Stimulated activated CD4-positive, alpha-beta T cell treated with anti-CD3 and anti-CD28 coated beads, Interleukin-12 subunit alpha, Interleukin-12 subunit beta, amount 100 ng/mL, for 48 hours (primary cell): ENCODE results near the gene TNFRSF14.
A peak's percentile ranks its signal among the peaks of the same experiment; 100 is the strongest.

Experiments used
- DNase-seq, 3 donors: peaks; one replicate each; pipeline ENCODE4 v3.0.0-alpha.2; 2020; ENCODE audit warnings: low read depth in 2 of 3, low spot score in 1 of 3

The TNFRSF14 gene

GRCh38 chr1:2586154-2587070, 30.2 kb downstream of the TNFRSF14 start, which contains the start of gene PRXL2B:
Gene PRXL2B, plus strand, starts transcription at chr1:2586777. Its CDS starts 109 bp downstream, at chr1:2586886.
- DNase-seq, result peak; percentile 98 to 99 (median 99)

DNA sequence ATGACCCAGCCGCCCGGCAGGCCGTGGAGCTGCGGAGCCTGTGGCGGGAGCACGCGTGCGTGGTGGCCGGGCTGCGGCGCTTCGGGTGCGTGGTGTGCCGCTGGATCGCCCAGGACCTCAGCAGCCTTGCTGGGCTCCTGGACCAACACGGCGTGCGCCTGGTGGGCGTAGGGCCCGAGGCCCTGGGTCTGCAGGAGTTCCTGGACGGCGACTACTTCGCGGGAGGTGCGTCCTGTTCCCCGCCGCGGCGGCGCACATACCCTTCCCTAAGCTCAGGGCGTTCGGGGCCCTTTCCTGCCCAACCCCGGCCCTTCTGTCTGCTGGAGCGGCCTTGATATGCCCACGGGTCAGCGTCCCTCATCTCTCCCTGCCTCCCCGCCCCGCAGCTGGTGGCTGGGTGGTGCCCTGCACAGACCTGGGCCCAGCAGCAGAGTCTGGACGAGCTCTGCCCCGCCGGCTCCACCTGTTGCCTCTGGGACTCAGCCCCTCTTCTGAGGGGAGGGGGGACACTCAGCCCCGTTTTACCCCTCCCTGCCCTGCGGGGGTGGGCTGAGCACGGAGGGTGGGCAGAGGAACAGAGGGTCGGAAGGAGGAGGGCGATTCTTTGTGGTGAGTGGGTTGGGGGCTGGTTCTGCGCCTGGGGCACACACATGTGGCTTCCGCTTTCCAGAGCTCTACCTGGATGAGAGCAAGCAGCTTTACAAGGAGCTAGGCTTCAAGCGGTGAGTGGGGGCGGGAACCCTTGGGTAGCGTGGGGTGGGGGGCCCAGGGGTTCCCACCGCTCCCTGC, 31.1 kb downstream of the TNFRSF14 start:
- DNase-seq, result no peak

DNA sequence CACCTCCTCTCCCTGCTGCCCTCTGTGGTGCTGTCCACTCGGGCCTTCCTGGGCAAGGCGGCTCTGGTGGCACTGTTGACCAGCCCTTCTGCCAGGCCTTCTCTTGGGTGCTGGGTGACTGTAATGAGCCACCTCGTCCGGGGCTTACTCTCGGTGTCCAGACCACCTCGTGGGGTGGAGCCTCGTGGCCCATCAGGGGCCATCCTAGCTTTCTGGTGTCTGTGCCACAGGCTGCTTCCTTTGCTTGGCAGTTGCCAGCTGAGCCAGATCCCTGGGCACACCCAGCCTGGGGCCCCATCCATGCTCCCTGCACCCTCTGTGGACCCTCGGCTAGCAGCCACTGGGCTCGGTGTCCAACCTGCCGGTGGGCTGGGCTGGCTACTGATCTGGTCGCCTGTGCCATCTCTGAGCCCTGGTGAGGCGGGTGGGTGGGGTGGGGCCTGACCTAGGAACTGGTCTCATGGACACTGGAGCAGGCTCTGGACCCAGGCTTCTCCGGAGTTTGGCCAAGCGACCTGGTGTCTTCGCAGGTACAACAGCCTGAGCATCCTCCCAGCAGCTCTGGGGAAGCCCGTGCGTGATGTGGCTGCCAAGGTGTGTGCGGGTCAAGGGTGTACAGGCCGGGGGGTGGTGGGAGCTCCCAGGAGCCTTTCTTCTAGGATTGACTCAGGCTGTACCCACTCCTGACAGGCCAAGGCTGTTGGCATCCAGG, 31.8 kb downstream of the TNFRSF14 start:
- DNase-seq, result no peak

DNA sequence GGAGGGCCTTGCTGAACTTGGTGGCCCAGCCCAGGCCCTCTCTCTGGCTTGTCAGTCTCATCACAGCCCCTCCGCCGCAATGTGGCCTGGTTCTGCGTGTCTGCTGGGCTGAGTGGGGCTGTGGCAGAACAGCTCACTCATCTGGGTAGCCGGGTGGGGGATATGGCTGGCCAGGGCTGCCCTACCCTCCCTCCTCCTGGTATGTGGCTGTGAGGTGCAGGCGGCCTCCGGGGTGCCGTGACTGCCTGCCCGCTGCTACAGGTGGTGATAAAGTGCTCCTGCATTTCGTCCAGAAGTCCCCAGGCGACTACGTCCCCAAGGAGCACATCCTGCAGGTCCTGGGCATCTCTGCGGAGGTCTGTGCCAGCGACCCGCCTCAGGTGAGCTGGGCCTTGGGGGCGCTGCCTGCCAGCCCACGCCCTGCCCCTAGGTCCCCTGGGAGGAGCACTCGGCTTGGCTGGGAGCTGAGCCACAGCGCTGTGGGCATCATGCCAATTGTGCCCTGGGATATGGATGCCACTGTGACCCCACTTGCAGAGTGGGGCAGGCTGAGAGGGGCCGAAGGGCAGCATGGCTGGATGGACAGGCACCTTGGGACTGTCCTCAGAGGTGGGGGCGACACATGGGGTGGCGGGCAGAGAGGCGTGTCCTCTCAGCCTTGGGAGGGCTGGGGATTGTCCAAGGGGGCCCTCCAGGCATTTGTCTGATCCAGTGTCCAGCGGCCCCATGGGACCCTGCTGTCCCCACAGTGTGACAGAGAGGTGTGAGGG, 32.7 kb downstream of the TNFRSF14 start:
- DNase-seq, result no peak

DNA sequence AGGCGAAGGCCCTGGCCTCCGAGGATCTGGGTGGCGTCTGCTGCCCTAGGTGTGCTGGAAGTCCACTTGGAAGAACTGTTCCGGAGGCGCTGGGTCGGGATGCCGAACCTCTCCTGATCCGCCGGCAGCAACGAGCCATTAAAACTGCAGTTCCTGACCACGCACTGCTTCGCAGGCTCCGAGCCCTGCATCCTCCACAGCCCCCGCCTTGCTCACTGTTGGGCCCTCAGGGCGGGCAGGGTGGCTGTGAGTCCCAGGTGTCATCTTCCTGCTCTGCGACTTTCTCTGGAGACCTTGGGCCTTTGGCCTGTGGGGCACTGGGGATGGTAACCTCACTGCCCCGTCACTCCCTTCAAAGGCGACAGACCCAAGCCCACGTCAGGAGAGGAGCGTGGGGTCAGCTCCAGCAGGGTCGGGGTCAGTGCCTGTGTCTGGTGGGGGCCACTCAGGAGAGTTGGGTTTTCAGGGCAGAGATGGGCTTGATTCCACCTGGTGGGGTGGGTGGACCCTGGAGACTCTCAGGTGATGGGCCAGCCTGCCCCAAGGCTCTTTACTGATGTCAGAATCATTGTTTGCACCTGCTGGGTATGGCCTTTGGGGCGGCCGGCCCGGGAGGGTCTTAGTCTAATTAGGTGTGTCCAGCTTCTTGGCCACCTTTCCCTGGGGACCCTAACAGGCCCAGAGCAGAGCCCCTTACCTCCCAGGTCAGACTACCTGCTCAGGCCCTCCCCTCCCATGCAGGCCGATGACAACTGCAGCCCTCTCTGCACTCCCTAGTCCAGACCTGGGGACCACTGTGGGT, 33.5 kb downstream of the TNFRSF14 start:
- no peak for DNase-seq

GRCh38 chr1:2590233-2591141, 34.3 kb downstream of the TNFRSF14 start:
- no peak for DNase-seq

- DNase-seq, result no peak
Observed at GRCh38 chr1:2591233-2591580, 35.0 kb downstream of the TNFRSF14 start.

GRCh38 chr1:2591581-2592261, 35.5 kb downstream of the TNFRSF14 start:
- DNase-seq, result no peak

GRCh38 chr1:2592672-2593071, 36.5 kb downstream of the TNFRSF14 start:
- no peak for DNase-seq

DNA sequence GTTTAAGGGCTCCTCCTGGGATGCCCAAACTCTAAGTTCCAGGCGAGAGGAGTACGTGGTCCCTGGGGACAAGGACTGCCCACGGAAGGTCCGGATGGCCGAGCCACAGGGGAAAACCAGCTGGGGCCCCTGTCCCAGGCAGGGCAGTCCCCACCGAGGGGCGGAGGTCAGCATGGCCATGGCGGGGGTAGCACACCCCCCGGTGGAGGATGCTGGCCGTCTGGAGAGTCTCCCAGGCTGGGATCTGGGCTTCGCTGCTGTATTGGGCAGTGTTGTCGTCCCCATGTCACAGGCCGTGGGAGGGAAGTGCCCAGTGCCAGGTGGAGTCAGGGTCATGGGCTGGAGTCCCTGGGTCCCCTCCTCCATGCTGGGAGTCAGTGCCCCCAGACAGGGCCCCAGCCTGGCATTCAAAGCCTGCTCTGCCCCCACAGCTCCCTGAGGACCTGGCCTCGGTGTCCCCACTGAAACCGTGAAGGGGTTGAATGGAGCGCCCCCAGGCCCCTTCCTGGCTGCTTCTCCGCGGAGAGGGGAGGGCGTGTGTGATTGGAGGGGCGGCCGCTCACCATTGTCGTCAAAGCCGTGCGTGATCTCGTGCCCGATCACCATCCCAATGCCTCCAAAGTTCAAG, 37.2 kb downstream of the TNFRSF14 start:
- no peak for DNase-seq

DNA sequence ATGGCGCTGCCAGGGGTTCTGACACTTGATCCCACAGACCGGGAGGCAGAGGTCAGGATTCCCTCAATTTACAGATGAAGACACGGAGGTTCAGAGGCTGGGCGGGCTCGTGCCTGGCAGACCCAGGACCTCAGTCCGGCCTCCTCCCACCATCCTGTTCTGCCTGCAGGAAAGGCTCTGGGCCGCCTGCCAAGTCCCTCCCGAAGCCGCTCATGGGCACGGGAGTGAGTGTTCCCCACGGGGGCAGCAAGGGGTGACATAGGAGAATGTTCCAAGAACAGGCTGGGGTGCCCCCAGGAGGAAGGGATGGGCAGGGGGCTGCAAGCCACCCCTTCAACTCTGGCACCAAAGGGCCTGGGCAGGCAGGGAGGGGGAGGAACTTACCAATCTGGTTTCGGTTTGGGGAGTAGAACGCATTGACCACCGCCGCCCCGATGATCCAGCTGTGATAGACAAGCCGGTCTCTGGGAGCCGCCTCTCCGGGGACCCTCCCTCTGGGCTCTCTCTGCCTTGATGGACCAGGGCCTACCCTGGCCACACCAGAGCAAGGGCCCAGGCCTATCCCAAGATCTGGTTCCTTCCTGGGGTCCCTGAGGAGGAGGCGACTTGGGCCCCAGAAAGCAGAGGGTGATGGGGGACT, 38.0 kb downstream of the TNFRSF14 start:
- DNase-seq, result no peak

DNA sequence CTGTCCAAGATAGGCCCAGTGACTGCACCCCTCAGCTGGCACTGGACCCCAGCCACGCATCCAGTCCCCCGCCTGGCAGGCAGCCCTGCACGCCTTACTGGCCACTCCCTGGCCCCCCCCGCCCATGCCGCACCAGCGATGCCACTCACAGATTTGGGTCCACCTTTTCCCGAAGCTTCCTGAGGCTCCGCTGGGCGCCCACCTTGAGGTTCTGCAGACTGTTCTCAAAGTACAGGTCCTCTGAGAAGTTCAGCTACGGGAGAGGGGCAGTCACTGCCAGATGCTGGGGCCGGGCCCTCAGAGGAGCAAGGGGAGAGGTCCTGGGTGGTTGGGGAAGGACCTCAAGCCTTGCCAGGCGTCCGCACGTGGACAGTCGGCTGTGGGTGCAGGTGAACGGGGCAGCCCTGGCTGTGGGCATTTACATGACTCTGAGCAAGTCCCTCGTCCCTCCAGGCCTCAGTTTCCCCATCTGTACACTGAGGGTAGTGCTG, 38.5 kb downstream of the TNFRSF14 start:
- DNase-seq, result no peak

- DNase-seq, result no peak
Observed at GRCh38 chr1:2595261-2595811, 39.2 kb downstream of the TNFRSF14 start.

DNA sequence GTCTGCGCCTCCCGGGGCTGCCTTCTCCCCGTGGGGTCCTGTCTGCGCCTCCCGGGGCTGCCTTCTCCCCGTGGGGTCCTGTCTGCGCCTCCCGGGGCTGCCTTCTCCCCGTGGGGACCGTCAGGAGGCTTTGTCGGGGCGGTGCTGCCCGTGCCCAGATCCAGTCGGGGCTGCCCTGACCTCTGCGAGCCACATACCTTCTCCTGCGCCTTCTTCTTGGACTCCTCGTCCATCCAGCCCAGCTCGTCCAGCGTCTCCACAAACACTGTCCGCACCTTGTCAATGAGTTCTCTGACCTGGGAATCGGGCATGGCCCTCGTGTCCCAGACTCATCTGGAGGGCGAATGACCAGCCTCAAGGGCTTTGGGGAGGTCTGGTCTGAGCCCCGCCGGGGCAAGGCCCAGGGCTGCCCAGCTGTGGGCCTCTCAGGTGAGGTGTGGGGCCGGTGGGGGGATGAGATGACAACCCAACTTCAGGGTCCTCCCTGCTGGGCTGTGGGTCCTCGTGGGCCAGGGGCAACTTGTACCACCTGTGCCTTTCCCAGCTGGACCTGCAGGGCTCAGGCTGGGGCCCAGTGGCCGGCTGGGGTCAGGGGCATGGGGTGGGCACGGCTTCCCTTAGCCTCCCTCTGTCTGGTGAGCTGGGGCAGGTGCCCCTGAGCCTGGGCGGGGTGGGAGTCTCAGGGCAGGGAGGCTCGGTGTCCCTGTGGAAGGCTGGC, 39.8 kb downstream of the TNFRSF14 start:
- no peak for DNase-seq

- DNase-seq, result no peak
Observed at GRCh38 chr1:2596530-2597333, 40.6 kb downstream of the TNFRSF14 start.
